Measurements from ENCODE around the gene PDE11A.
"Not testable (repeated sequence)": the region's sequence is repeated elsewhere in the genome, so short reads cannot be mapped to it uniquely, and the experiment has no call there.

Gene PDE11A

DNA sequence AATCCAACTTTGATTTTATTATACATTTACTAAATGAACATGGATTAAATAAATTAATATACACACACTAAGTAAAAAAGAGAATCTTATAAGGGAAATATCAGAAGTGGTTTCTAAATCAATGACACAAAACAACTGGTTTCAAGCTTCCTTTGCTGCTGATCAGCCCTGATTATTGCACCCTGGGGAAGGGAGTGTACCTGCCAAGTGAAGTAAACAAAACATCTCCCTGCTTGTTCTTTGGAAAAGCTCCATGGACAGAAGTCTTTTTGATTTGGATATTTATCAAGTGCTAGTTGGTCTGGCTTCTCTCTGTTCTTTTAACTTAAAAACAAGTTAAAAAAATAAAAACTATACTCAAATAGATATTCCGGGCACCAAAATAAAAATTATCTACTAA is 190.1 kb downstream of the PDE11A start:
- DNase-seq (ENCODE audit: low spot score): no peak

GRCh38 chr2:177881921-177882320 is 190.7 kb downstream of the PDE11A start:
- DNase-seq (ENCODE audit: low spot score): no peak

- no peak for DNase-seq (ENCODE audit: low spot score)
Measured at GRCh38 chr2:177881008-177881747, 191.4 kb downstream of the PDE11A start.

DNA sequence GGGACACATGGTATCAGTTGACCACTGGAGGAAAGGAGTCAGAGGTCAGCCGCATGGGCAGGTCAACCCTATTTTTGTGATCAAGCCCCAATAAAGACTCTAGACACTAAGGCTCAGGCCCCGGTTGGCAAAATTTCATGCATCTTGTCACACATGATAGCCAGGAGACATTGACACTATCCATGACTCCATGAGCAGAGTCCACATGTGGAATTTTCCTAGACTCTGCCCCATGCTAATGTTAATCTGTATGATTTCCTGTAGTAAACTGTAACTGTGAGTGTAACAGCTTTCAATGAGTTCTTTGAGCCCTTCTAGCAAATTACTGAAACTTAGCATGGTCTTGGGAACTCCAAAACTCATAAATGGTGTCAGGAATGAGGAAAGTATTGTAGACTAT is 192.3 kb downstream of the PDE11A start:
- no peak for DNase-seq (ENCODE audit: low spot score)

GRCh38 chr2:177876950-177877349 is 195.6 kb downstream of the PDE11A start:
- DNase-seq (ENCODE audit: low spot score): no peak

DNA sequence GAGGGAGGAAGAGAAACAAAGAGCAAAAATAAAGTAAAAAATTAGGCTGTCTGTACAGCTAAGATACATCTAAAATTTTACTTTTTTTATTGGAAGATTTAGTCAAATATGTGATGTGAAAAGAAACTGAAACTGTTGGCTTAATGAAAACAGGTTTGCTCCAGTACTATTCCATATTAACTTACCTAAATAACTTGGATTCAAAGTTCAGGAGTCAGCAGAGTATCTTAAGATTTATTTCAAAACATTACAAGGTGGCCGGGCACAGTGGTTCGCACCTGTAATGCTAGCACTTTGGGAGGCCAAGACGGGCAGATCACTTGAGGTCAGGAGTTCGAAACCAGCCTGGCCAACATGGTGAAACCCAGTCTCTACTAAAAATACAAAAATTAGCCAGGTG is 197.9 kb downstream of the PDE11A start:
- no peak for DNase-seq (ENCODE audit: low spot score)

GRCh38 chr2:177873915-177874314 is 198.7 kb downstream of the PDE11A start:
- DNase-seq (ENCODE audit: low spot score): no peak

DNA sequence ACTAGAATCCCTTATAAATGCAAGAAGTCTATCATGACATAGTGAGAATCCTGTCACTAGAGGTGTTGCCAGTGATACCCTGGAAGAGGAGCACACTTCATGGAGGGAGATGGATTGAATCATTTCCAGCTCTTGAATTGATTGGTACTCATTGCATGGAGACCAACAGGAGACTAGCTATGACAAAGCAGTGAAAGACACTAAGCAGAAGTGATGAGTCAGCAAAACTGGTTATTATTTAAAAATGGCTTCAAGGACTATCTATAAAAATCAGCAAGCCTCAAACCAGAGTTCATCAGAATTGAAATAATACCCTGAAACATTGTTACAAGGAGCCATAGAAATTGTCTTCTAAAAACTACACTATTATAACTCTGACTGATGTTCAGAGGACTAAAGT is 200.3 kb downstream of the PDE11A start:
- DNase-seq (ENCODE audit: low spot score): no peak

DNA sequence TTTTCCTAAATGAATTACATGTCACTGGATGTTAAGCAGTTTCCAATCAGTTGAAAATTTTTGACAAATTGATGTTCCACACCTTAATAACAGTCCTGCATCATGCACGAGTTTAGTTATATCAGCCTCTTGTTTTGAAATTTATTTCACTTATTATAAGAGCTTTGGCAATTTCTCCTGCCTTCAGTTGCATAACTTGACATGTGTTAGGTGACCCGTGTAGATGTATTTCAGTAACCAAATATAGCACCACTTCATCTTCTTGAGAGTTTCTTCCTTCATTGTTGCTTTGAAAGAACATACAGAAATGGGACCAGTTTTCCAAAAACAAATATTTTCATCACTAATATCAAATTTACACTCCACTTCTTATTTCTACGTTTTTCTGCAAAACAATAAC is 202.7 kb downstream of the PDE11A start:
- DNase-seq (ENCODE audit: low spot score): no peak

DNA sequence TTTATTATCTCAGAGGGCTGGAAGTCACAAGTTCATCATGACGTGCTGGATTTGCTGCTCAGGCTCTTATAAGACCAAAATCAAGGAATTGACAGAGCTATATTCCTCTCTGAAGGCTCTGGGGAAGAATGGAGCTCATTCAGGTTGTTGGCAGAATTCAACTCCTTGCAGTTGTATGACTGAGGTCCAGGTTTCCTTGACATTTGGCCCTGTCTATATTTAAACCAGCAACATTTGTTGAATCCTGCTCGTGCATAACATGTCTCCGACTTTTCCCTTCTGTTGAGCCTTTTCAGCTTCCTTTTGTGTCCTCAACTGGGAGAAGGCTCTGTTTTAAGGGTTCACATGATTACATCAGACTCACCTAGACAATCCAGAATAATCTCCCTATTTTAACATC is 203.4 kb downstream of the PDE11A start:
- no peak for DNase-seq (ENCODE audit: low spot score)

DNA sequence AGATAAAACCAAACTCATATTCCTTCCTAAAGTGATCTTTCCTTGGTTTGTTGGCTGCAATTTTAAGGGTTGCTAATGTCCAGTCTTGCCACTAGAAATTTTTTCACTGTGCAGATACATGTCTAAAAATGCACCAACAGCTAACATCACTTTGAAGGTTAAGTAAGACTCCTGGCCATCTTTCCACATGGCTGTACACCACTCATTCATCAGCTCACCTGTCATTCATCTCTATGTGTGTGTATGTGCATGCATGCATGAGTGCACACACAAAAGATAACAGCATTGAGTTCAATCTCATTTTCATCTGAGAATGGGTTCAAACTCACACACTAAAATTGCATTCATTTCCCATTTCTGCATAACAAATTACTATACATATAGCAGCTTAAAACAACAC is 203.8 kb downstream of the PDE11A start:
- no peak for DNase-seq (ENCODE audit: low spot score)

GRCh38 chr2:177857538-177857937 is 215.0 kb downstream of the PDE11A start:
- DNase-seq (ENCODE audit: low spot score): no peak

- DNase-seq (ENCODE audit: low spot score): no peak
Measured at GRCh38 chr2:177852389-177852788, 220.2 kb downstream of the PDE11A start.

DNA sequence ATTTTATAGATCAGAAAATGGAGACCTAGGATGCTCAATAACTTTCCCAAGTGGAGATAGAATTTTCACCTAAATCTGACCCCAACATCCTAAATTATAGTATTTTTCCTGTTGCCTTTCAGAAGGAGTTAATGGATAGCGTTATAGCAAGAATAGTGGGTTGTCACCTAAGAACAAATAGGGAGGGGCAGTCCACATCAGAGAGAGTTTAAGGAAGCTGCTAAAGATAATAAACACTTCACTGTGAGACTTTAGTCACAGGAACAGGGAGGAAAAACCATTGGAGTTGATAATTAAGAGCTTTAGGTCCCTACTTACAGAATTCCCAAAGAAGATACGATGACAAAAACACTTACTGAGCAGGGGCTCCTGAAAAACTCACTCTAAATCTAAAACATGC is 229.4 kb downstream of the PDE11A start:
- DNase-seq (ENCODE audit: low spot score): no peak

DNA sequence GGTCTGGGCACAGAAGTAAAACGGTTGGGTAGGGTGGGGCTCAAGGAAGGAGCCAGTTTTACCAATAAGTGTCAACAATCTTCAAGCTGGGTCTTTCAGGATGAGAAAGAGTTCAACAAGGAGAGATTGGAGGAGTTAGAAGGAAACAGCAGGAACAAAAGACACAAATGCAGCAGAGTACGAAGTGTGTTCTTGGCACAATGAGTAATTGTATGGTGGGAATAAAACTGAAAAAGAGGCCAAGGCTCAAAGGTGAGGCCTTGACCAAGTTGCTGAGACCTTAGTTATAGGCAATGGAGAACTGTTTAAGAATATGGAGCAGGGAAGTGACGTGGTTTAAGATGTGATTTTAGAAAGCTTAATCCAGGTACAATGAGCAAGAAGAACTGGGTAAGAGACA is 230.3 kb downstream of the PDE11A start:
- no peak for DNase-seq (ENCODE audit: low spot score)

- not testable (repeated sequence) for DNase-seq (ENCODE audit: low spot score)
Measured at GRCh38 chr2:177835418-177836204, 237.0 kb downstream of the PDE11A start.

DNA sequence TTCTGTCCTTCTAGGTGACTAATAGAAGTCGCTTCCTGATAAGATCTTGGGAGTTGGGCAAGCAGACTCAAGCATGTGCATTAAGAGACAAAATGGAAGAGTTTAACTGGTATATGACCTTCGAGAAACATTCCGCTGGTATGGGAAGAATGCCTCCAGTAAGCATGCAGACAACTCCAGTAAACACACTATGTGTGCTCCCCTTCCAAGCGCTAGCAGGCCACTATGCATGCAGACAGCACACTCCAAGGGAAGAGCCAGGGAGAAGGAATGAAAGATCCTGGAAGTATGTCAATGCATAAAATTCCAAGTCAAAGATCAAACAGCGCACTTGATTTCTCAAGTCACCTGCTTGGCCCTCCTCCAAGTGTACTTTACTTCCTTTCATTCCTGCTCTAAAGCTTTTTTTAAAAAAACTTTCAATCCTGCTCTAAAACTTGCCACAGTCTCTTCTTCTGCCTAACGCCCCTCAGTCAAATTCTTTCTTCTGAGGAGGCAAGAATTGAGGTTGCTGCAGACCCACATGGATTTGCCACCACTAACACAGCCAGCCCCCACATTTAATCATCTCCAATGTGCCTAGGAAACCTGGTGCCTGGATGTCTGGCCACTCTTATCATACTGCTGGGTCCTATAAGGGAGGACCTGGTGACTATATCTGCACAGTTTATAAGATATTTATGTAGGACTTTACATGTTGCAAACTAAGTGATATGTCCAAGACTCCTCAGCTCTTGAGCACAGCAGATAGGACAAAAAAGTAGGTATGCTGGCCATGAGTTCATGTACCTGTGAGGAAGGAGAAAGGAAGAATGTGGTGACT is 239.8 kb downstream of the PDE11A start:
- DNase-seq (ENCODE audit: low spot score): no peak

DNA sequence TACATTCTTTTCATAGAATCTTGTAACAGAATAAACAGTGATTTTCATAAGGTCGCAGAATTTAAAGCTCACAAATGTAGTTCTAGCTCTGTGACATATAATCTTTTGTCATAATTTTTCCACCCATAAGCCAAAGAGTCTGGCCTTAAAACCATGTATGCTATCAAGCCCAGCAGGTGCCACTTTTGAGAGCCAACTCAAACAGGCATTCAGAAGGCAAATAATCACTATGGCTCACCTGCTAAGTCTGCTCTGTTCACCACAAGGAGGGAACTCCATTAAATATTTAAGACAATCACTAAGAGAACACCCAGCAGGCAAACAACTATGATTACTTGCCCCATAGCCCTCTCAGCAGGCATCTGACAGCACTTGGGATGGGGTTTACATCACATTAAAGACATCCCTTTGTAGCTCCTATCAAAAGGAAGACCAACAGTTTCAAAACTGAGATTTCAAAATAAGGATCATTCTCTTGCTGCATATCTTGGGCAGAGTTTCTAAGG is 241.6 kb downstream of the PDE11A start:
- no peak for DNase-seq (ENCODE audit: low spot score)

DNA sequence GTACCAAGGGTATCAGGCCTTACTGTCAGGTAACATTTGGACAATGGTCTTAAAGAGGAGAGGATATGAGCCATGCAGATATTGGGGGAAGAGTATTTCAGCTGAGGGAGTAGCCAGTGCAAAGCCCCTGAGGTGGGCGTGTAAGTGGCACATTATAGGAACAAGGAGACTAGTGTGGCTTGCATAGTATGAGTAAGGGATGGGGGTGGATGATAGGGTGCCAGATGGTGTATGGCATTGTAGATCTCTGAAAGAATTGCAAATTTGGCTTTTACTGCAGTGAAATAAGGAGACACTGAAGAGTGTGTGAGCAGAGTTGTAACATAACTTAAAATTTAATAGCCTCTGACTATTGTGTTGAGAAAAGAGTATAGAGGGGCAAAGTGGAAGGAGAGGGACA is 244.0 kb downstream of the PDE11A start:
- no peak for DNase-seq (ENCODE audit: low spot score)

DNA sequence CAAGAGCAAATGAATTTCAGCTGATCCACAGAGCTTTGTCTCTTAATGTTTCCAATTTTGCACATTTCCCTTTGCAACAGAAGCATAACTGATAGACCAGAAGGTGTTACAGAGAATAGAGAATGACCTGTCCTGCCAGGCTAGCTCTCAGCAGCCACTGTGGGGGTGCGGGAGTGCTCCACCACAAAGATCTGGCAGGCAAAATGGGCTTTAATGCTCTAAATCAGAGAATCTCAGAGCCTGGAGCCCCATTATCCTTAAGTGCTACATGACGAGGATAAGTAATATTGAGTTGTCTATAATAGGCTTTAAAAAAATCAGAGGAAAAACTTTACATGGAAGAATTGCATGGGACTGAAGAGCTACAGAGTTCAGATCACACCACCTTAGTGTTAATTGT is 245.7 kb downstream of the PDE11A start:
- no peak for DNase-seq (ENCODE audit: low spot score)

DNA sequence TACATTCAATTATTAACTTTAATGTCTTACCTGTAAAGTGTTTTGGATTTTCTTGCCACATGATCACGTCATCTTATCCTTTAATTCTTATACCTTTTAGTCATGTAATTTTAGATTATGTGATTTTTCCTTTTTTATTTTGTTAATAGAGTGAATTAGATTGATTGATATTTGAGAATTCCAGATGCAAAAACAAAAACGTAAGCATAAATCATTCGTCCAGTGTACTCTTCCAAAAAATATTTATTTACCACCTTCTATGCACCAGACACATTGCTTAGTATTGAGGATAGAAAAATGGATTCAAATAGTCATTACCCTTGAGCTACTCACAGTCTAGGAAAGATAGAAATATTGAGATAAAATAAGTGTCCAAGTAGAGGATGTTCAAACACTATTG is 249.6 kb downstream of the PDE11A start:
- no peak for DNase-seq (ENCODE audit: low spot score)

DNA sequence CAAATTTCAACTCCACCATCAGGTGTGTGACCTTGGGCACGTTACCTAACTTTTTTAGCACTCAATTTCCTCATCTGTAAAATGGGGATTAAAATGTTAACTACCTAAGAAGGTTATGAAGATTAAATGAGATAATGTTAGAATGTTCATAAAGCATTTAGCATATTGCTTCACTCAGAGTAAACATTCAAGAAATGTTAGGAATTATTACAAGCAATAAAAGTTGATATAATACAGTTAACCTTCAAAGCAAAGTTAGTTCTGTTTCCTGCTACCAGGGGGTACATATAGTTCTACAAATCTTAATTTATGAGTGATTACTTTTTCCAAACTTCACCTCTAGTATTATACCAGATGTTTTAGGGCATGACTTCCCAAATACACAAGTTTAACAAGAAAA is 254.2 kb downstream of the PDE11A start:
- DNase-seq (ENCODE audit: low spot score): no peak

DNA sequence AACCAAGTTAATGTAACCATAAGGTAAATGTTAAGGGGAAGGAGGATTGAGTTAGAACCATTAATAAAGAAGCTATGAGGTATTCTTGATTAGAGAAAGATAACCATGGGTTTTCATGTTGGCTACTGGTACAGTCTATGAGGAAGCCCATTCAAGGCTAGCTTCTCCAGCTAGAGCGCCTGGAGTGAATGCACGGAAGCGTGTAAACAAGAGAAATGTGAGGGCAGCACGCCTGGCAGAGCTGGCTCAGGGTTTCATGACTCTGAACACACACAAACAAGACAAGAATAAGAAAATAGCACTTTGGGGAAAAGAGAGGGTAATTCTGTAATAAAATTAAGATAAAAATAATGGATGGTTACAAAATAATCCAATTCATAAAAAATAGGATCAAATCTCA is 255.3 kb downstream of the PDE11A start:
- no peak for DNase-seq (ENCODE audit: low spot score)
